D721Med (cell line): ENCODE data around the gene RBM19.

Experiments used
- DNase-seq: peaks from one replicate; pipeline ENCODE4 v3.0.0; 2011; ENCODE audit warnings: low spot score; ENCODE audit not compliant: insufficient read length
- FAIRE-seq: peaks from 2 replicates; lab custom pipeline; 2011; peaks lifted over from hg19 to GRCh38; lab: Jason Lieb, UNC
- TF ChIP-seq, protein P1 (sequence below): IDR thresholded peaks from 2 replicates; pipeline ENCODE4 v1.5.1; 2012; ENCODE audit warnings: mild to moderate bottlenecking, control low read depth; ENCODE audit not compliant: insufficient read depth; ENCODE audit errors: missing control alignments

Gene RBM19

GRCh38 chr12:113792450-113792849 lies 173.7 kb downstream of the RBM19 start:
- no peak for DNase-seq
- TF ChIP-seq, protein P1, sequence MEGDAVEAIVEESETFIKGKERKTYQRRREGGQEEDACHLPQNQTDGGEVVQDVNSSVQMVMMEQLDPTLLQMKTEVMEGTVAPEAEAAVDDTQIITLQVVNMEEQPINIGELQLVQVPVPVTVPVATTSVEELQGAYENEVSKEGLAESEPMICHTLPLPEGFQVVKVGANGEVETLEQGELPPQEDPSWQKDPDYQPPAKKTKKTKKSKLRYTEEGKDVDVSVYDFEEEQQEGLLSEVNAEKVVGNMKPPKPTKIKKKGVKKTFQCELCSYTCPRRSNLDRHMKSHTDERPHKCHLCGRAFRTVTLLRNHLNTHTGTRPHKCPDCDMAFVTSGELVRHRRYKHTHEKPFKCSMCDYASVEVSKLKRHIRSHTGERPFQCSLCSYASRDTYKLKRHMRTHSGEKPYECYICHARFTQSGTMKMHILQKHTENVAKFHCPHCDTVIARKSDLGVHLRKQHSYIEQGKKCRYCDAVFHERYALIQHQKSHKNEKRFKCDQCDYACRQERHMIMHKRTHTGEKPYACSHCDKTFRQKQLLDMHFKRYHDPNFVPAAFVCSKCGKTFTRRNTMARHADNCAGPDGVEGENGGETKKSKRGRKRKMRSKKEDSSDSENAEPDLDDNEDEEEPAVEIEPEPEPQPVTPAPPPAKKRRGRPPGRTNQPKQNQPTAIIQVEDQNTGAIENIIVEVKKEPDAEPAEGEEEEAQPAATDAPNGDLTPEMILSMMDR: no peak
- no peak for FAIRE-seq

DNA sequence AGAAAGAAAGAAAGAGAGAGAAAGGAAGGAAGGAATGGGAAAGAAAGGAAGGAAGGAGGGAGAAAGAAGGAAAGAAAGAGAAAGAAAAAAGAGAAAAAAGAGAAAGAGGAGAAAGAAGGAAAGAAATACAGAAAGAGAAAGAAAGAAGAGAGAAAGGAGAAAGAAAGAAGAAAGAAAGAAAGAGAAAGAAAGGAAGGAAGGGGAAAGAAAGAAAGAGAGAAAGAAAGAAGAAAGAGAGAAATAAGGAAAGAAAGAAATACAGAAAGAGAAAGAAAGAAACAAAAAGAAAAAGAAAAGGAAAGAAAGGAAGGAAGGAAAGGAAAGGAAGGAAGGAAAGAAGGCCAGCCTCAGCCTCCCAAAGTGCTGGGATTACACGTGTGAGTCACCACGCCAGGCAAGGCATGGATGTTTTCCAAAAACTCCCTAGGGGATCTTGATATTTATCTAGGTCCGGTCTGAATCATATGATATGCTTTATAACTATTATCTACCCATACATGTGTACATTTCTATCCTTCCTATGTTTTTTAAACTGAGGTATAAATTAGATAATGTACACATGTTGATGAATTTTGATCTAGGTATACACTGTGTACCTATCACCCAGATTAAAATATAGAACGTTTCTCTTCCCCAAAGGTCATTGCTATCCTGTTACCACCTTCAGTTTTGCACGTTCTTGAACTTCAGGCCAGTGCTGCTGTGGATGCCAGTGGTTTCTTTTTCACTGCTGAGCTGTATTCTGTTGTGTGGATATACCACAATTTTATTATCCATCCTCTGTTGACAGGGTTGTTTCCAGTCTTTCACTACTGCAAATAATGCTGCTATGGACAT lies 177.9 kb downstream of the RBM19 start:
- FAIRE-seq (no peak), DNase-seq (no peak)
- TF ChIP-seq, protein P1: no peak

- DNase-seq: no peak
- FAIRE-seq: no peak
- TF ChIP-seq, protein P1: no peak
These were observed 180.0 kb downstream of the RBM19 start for GRCh38 chr12:113786107-113786506.

- DNase-seq: no peak
- TF ChIP-seq, protein P1: no peak
- FAIRE-seq: no peak
These were observed 182.3 kb downstream of the RBM19 start for GRCh38 chr12:113783811-113784210.

DNA sequence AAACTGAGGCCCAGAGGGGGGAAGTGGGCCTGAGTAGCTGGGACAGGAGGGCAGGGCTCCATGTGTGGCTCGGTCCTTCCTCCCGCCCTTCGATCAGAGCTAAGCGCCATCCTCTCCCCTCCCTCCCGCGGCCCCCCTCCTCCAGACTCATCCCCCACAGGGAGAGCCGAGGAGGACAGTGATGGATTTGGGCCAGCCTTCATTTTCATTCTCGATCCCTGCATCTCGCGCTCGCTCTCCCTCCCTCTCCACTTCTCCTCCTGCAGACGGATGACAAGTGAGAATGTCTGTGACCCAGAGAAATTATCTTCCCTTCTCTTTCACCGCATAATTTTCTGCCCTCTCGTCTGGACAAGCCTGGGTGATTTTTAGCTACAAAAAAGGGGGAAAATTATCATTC lies 183.3 kb downstream of the RBM19 start:
- FAIRE-seq (no peak), DNase-seq (no peak)
- TF ChIP-seq, protein P1: no peak

- TF ChIP-seq, protein P1: no peak
- FAIRE-seq (no peak), DNase-seq (no peak)
These were observed 184.5 kb downstream of the RBM19 start for GRCh38 chr12:113781415-113782198.
